Vagina (tissue), 2 donors: Measurements from ENCODE around the gene SLFN5. TPM values are rescaled to one million over a fixed set of nuclear protein-coding genes. Genes with fewer than 3 reads are reported as not detected.
"Not testable (repeated sequence)": the region's sequence is repeated elsewhere in the genome, so short reads cannot be mapped to it uniquely, and the experiment has no call there.

Experiments
- DNase-seq, 2 donors: peaks; one replicate each; pipeline ENCODE4 v3.0.0-alpha.2; 2017; ENCODE audit errors: extremely low spot score in 2 of 2
- H3K27ac ChIP-seq: fragments of 200-600 bp; sonication (generic); one replicate; pipeline ENCODE4 v1.5.1; 2019
- H3K27me3 ChIP-seq: fragments of 200-600 bp; sonication (generic); one replicate; pipeline ENCODE4 v1.5.1; 2019
- H3K36me3 ChIP-seq, 2 donors: fragments of 200-600 bp; sonication (generic); one replicate each; pipeline ENCODE4 v1.5.1; 2017 to 2019
- H3K4me1 ChIP-seq: fragments of 200-600 bp; sonication (generic); one replicate; pipeline ENCODE4 v1.5.1; 2019
- H3K4me3 ChIP-seq, 2 donors: fragments of 200-600 bp; sonication (generic); 1 replicate in 1 of 2; 2 replicates in 1 of 2; pipeline ENCODE4 v1.5.1; 2016 to 2019
- H3K9me3 ChIP-seq: fragments of 200-600 bp; sonication (generic); one replicate; pipeline ENCODE4 v1.5.1; 2019
- CTCF ChIP-seq, 3 experiments: fragments of 450-650 bp in 2 of 3; fragments of 200-600 bp in 1 of 3; sonication (generic) in 1 of 3; IDR thresholded peaks; one replicate each; pipeline ENCODE4 v1.5.1; 2017 to 2019; ENCODE audit warnings: antibody characterized with exemption in 3 of 3, mild to moderate bottlenecking in 2 of 3, moderate library complexity in 2 of 3
- POLR2A ChIP-seq, 2 donors: fragments of 450-650 bp; IDR thresholded peaks; one replicate each; pipeline ENCODE4 v1.6.1; 2017; ENCODE audit warnings: antibody characterized with exemption in 2 of 2, mild to moderate bottlenecking in 2 of 2, moderate library complexity in 2 of 2
- POLR2AphosphoS5 ChIP-seq, 2 donors: sonication (generic); formaldehyde crosslinking; IDR thresholded peaks; one replicate each; pipeline ENCODE4 v1.9.0; 2017; ENCODE audit warnings: antibody characterized with exemption in 2 of 2, mild to moderate bottlenecking in 2 of 2, low read depth in 1 of 2; ENCODE audit not compliant: insufficient read depth in 1 of 2
- intact Hi-C: fragments of 100-400 bp; cut with DNase I; formaldehyde crosslinking; loops from one replicate; pipeline ENCODE4 v1.15.1; 2023
- total RNA-seq: library from RNA; depleted of rRNA; stranded (reverse); fragments of >200 nt; gene quantifications from one replicate; pipeline ENCODE4 v1.2.3, GENCODE V29; 2016

Gene SLFN5
- total RNA-seq, 1 donor from 2014 or later, result 27.7 TPM

- H3K27ac ChIP-seq, result no peak overlapping the region
- no peaks in the 10 kb centered on the region for H3K4me1 ChIP-seq
- TF ChIP-seq POLR2A (IDR thresholded peaks at IDR 0.05) (no peak), CTCF (IDR thresholded peaks at IDR 0.05) (no peak), POLR2AphosphoS5 (IDR thresholded peaks at IDR 0.05; ENCODE audit: insufficient read depth in 1 of 2, low read depth in 1 of 2) (no peak)
- no peak for DNase-seq
- no peaks in the 10 kb centered on the region for H3K9me3 ChIP-seq
- no peaks in the 10 kb centered on the region for H3K27me3 ChIP-seq
- H3K4me3 ChIP-seq, result no peak overlapping the region
- H3K36me3 ChIP-seq, result no peaks in the 10 kb centered on the region
- intact Hi-C loops, result no loop called here
These were observed 55.8 kb downstream of the SLFN5 start for GRCh38 chr17:35298639-35299038.

- no peak overlapping the region for H3K27ac ChIP-seq
- H3K27me3 ChIP-seq, result no peaks in the 10 kb centered on the region
- H3K4me3 ChIP-seq, result no peak overlapping the region
- H3K9me3 ChIP-seq, result no peaks in the 10 kb centered on the region
- H3K36me3 ChIP-seq, result no peaks in the 10 kb centered on the region
- no peak for DNase-seq
- TF ChIP-seq POLR2AphosphoS5 (IDR thresholded peaks at IDR 0.05; ENCODE audit: insufficient read depth in 1 of 2, low read depth in 1 of 2) (no peak), CTCF (IDR thresholded peaks at IDR 0.05) (no peak), POLR2A (IDR thresholded peaks at IDR 0.05) (no peak)
- H3K4me1 ChIP-seq, result no peaks in the 10 kb centered on the region
- intact Hi-C loops, result no loop called here
These were observed 56.3 kb downstream of the SLFN5 start for GRCh38 chr17:35299135-35299534.

- DNase-seq, H3K27ac ChIP-seq, H3K36me3 ChIP-seq, H3K27me3 ChIP-seq, intact Hi-C loops, H3K9me3 ChIP-seq, H3K4me3 ChIP-seq: not testable (repeated sequence)
- H3K4me1 ChIP-seq, result peaks cover 19% of the 10 kb centered on the region
These were observed 66.5 kb downstream of the SLFN5 start for GRCh38 chr17:35309345-35309744.

GRCh38 chr17:35312346-35312745 lies 69.5 kb downstream of the SLFN5 start:
- H3K36me3 ChIP-seq, result no peaks in the 10 kb centered on the region
- H3K4me1 ChIP-seq, result peaks cover 31% of the 10 kb centered on the region
- TF ChIP-seq CTCF (IDR thresholded peaks at IDR 0.05) (no peak), POLR2A (IDR thresholded peaks at IDR 0.05) (no peak), POLR2AphosphoS5 (IDR thresholded peaks at IDR 0.05; ENCODE audit: insufficient read depth in 1 of 2, low read depth in 1 of 2) (no peak)
- H3K27ac ChIP-seq, result no peak overlapping the region
- DNase-seq, result no peak
- intact Hi-C loops, result loop anchor here (5.0 kb wide), 1 partner anchor 225 kb away; the partner anchor contains the start of gene SLFN12L
- no peaks in the 10 kb centered on the region for H3K27me3 ChIP-seq
- H3K4me3 ChIP-seq, result no peak overlapping the region
- H3K9me3 ChIP-seq, result no peaks in the 10 kb centered on the region

- DNase-seq, result no peak
These were observed 70.2 kb downstream of the SLFN5 start for GRCh38 chr17:35312790-35313711.

More at GRCh38 chr17:35312790-35313711, 70.2 kb downstream of the SLFN5 start:
- peak overlapping the region; percentile 24 to 33 for H3K4me3 ChIP-seq
- no peaks in the 10 kb centered on the region for H3K9me3 ChIP-seq
- peak overlapping the region; percentile 68 for H3K27ac ChIP-seq
- intact Hi-C loops, result loop anchor here (5.0 kb wide), 1 partner anchor 224 kb away; the partner anchor contains the start of gene SLFN12L
- peaks cover 31% of the 10 kb centered on the region for H3K4me1 ChIP-seq
- no peaks in the 10 kb centered on the region for H3K36me3 ChIP-seq
- peak; percentile 69 to 82 (median 72) for TF ChIP-seq CTCF (IDR thresholded peaks at IDR 0.05)
- peak; percentile 43 to 66 for TF ChIP-seq POLR2AphosphoS5 (IDR thresholded peaks at IDR 0.05; ENCODE audit: insufficient read depth in 1 of 2, low read depth in 1 of 2)
- TF ChIP-seq POLR2A (IDR thresholded peaks at IDR 0.05), result no peak
- H3K27me3 ChIP-seq, result no peaks in the 10 kb centered on the region
